Endothelial cell of umbilical vein (primary cell): ENCODE results near the gene CLN6. TPM values are rescaled to one million over a fixed set of nuclear protein-coding genes. Genes with fewer than 3 reads are reported as not detected.

ENCODE experiments used
- BruUV-seq: library from RNA; stranded (reverse); fragments of 400-500 nt; replicated peaks from 2 replicates; lab custom pipeline; 2021; lab: Mats Ljungman, UMichigan
- CTCF ChIA-PET: fragments of 300-600, 350-600 bp; sonication (Branson Sonifier 250); formaldehyde crosslinking; loops from one replicate; lab custom pipeline; 2021; ENCODE audit warnings: antibody characterized with exemption, inconsistent platforms; lab: Charles Lee
- POLR2A ChIA-PET: fragments of 300-600, 350-600 bp; sonication (Branson Sonifier 250); formaldehyde crosslinking; loops from one replicate; lab custom pipeline; 2021; ENCODE audit warnings: antibody characterized with exemption, inconsistent platforms; lab: Charles Lee
- DNase-seq: peaks from one replicate; pipeline ENCODE4 v3.0.0-alpha.2; 2011; ENCODE audit warnings: low read depth, low spot score
- FAIRE-seq: peaks from 2 replicates; lab custom pipeline; 2011; peaks lifted over from hg19 to GRCh38; lab: Jason Lieb, UNC
- H2AFZ ChIP-seq: 2 replicates; pipeline ENCODE4 v1.6.0; 2012; ENCODE audit warnings: low read depth, low read length, control low read depth, inconsistent platforms
- H3K27ac ChIP-seq: 2 replicates; pipeline ENCODE4 v1.5.1; 2011; ENCODE audit warnings: low read depth, mild to moderate bottlenecking, control low read depth, low read length, moderate library complexity; ENCODE audit not compliant: insufficient read depth
- H3K27me3 ChIP-seq, 2 experiments: 2 replicates each; pipeline versions ENCODE4 v1.6.0 to v1.6.1; 2011; ENCODE audit warnings: low read length in 2 of 2, mixed read lengths in 1 of 2; ENCODE audit not compliant: control insufficient read depth in 2 of 2, insufficient read depth in 2 of 2
- H3K36me3 ChIP-seq, 2 experiments: 2 replicates in 1 of 2; 3 replicates in 1 of 2; pipeline ENCODE4 v1.5.1; 2011; ENCODE audit warnings: low read length in 2 of 2, mild to moderate bottlenecking in 1 of 2, moderate library complexity in 1 of 2; ENCODE audit not compliant: control insufficient read depth in 2 of 2, insufficient read depth in 2 of 2; ENCODE audit errors: extremely low read depth in 1 of 2
- H3K4me1 ChIP-seq: 3 replicates; pipeline ENCODE4 v1.5.1; 2011; ENCODE audit warnings: mild to moderate bottlenecking, low read length; ENCODE audit not compliant: control insufficient read depth, insufficient read depth; ENCODE audit errors: extremely low read depth
- H3K4me2 ChIP-seq: 2 replicates; pipeline ENCODE4 v1.6.1; 2011; ENCODE audit warnings: low read length, control low read depth, mixed read lengths; ENCODE audit not compliant: insufficient read depth
- H3K4me3 ChIP-seq, 3 experiments: fragments of 200-600 bp in 1 of 3; sonication (generic), shearing (Covaris generic) in 1 of 3; replicated peaks in 1 of 3; 2 replicates each; pipeline ENCODE4 v1.5.1; 2011 to 2016; ENCODE audit warnings: control low read depth in 3 of 3, low read length in 3 of 3, mild to moderate bottlenecking in 2 of 3, inconsistent platforms in 1 of 3, low read depth in 1 of 3, moderate library complexity in 1 of 3; ENCODE audit not compliant: insufficient read depth in 1 of 3
- H3K79me2 ChIP-seq: 2 replicates; pipeline ENCODE4 v1.6.0; 2012; ENCODE audit warnings: low read length, inconsistent platforms; ENCODE audit not compliant: control insufficient read depth, insufficient read depth
- H3K9ac ChIP-seq: replicated peaks from 2 replicates; pipeline ENCODE3; 2011; ENCODE audit warnings: low read length, control low read depth; ENCODE audit not compliant: insufficient read depth; ENCODE audit errors: extremely low read depth
- H3K9me1 ChIP-seq: replicated peaks from 3 replicates; pipeline ENCODE4 v1.6.0; 2011; ENCODE audit warnings: mild to moderate bottlenecking, low read length; ENCODE audit not compliant: control insufficient read depth, insufficient read depth; ENCODE audit errors: extremely low read depth
- H3K9me3 ChIP-seq: replicated peaks from 2 replicates; pipeline ENCODE4 v1.5.1; 2012; ENCODE audit warnings: low read length, inconsistent platforms; ENCODE audit not compliant: control insufficient read depth, insufficient read depth
- H4K20me1 ChIP-seq: replicated peaks from 2 replicates; pipeline ENCODE3; 2011; ENCODE audit warnings: mild to moderate bottlenecking, low read length; ENCODE audit not compliant: control insufficient read depth, insufficient read depth; ENCODE audit errors: extremely low read depth
- FOS ChIP-seq: IDR thresholded peaks from 2 replicates; pipeline ENCODE4 v1.6.1; 2011; ENCODE audit warnings: mild to moderate bottlenecking, low read length, moderate library complexity, borderline replicate concordance; ENCODE audit not compliant: insufficient read depth
- GATA2 ChIP-seq: IDR thresholded peaks from 2 replicates; pipeline ENCODE4 v1.7.0; 2011; ENCODE audit warnings: low read depth, mild to moderate bottlenecking, moderate library complexity, mixed read lengths, low read length; ENCODE audit not compliant: insufficient read length, insufficient read depth
- JUN ChIP-seq: IDR thresholded peaks from 2 replicates; pipeline ENCODE4 v1.6.1; 2011; ENCODE audit warnings: borderline replicate concordance, low read depth; ENCODE audit not compliant: insufficient read length, insufficient read depth
- MYC ChIP-seq: IDR thresholded peaks from one replicate; pipeline ENCODE4 v1.6.1; 2011; ENCODE audit warnings: mild to moderate bottlenecking, low read depth, low read length
- POLR2A ChIP-seq: IDR thresholded peaks from 2 replicates; pipeline ENCODE4 v1.6.1; 2012; ENCODE audit warnings: low read depth, mild to moderate bottlenecking, control low read depth, low read length
- POLR2AphosphoS5 ChIP-seq: IDR thresholded peaks from 2 replicates; pipeline ENCODE4 v1.6.1; 2012; ENCODE audit warnings: low read depth, mild to moderate bottlenecking, control low read depth, low read length, moderate library complexity; ENCODE audit not compliant: insufficient read depth
- dilution Hi-C: fragments of 300-500 bp; cut with MboI; formaldehyde crosslinking; loops from one replicate; pipeline ENCODE4 v1.15.0; 2019; ENCODE audit warnings: low sequenced_read_pairs; ENCODE audit not compliant: extremely low pct_ligation_motif_present
- intact Hi-C: fragments of 100-400 bp; cut with micrococcal nuclease; formaldehyde crosslinking; loops from one replicate; pipeline ENCODE4 v1.10.0; 2022
- polyA plus RNA-seq, 4 experiments: library from polyadenylated mRNA; depleted of rRNA in 3 of 4; stranded (reverse) in 3 of 4; unstranded in 1 of 4; fragments of >200 nt; gene quantifications; 2 replicates each; pipeline versions ENCODE4 v1.2.1 to v1.2.3, GENCODE V29; 2011 to 2012; ENCODE audit warnings: missing spikeins in 1 of 4
- total RNA-seq: library from RNA; stranded (reverse); gene quantifications from 2 replicates; pipeline ENCODE4 v1.2.3, GENCODE V29; 2021
- TF ChIP-seq, protein P1 (sequence below): IDR thresholded peaks from 2 replicates; pipeline ENCODE4 v1.6.1; 2011; ENCODE audit not compliant: insufficient read depth, insufficient read length

CLN6 gene
- total and polyA plus RNA-seq, 2 donors (not counting 3 experiments of a cell fraction or from before 2014, with no cell fraction given), result 53.9 to 75.5 TPM

- Histone ChIP-seq H3K79me2 (peaks cover 26% of the 10 kb centered on the region), H3K9ac (no peak overlapping the region), H3K4me3 (no peak overlapping the region), H3K9me1 (no peaks in the 10 kb centered on the region), H3K4me1 (peaks cover 15% of the 10 kb centered on the region), H3K9me3 (no peaks in the 10 kb centered on the region), H3K4me2 (no peak overlapping the region), H4K20me1 (no peaks in the 10 kb centered on the region), H3K36me3 (no peaks in the 10 kb centered on the region), H3K27me3 (no peaks in the 10 kb centered on the region), H3K27ac (no peak overlapping the region), H2AFZ (no peak overlapping the region)
- FAIRE-seq (no peak), DNase-seq (no peak)
- ChIA-PET POLR2A (no interaction called here), CTCF (interaction anchor here (0.5 to 1.5 kb wide), 4 partner anchors 9 to 165 kb away, joined by 3 to 6 read pairs (median 6); partner anchors contain the start of gene CALML4)
- no peak for TF ChIP-seq MYC
- TF ChIP-seq, protein P1, sequence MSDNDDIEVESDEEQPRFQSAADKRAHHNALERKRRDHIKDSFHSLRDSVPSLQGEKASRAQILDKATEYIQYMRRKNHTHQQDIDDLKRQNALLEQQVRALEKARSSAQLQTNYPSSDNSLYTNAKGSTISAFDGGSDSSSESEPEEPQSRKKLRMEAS, result no peak
- no peak for TF ChIP-seq POLR2AphosphoS5
- no peak for TF ChIP-seq FOS
- no peak for TF ChIP-seq POLR2A
- no peak for TF ChIP-seq JUN
- no peak for TF ChIP-seq GATA2
- intact Hi-C loops (no loop called here), dilution Hi-C loops (no loop called here)
- BruUV-seq, result no TSS peak
These were observed 1.7 kb upstream of the CLN6 start for GRCh38 chr15:68231102-68231818.
